OCI-LY1 (cell line): Measurements from ENCODE around the gene PDZD2.

ENCODE experiments used
- H2AFZ ChIP-seq: fragments of 200-600 bp; sonication (generic), shearing (Covaris generic); 2 replicates; pipeline ENCODE4 v1.6.0; 2014; ENCODE audit warnings: antibody characterized with exemption, mild to moderate bottlenecking, low read length
- H3F3A ChIP-seq: fragments of 200-600 bp; sonication (generic), shearing (Covaris generic); 2 replicates; pipeline ENCODE4 v1.6.0; 2014; ENCODE audit warnings: mild to moderate bottlenecking, antibody characterized with exemption, low read length, moderate library complexity; ENCODE audit not compliant: insufficient read depth
- H3K27ac ChIP-seq: fragments of 200-600 bp; sonication (generic); 2 replicates; pipeline ENCODE4 v1.5.1; 2014; ENCODE audit warnings: low read length, mixed run types, mild to moderate bottlenecking, low read depth; ENCODE audit not compliant: poor library complexity, severe bottlenecking
- H3K27me3 ChIP-seq: fragments of 200-600 bp; sonication (generic); 2 replicates; pipeline ENCODE4 v1.6.0; 2014; ENCODE audit warnings: antibody characterized with exemption, mild to moderate bottlenecking, low read length, moderate library complexity; ENCODE audit not compliant: insufficient read depth
- H3K36me3 ChIP-seq: fragments of 200-600 bp; sonication (generic); 2 replicates; pipeline ENCODE4 v1.6.1; 2014; ENCODE audit warnings: mild to moderate bottlenecking, antibody characterized with exemption, low read length, moderate library complexity, mixed read lengths; ENCODE audit not compliant: insufficient read depth
- H3K4me1 ChIP-seq: fragments of 200-600 bp; sonication (generic); 2 replicates; pipeline ENCODE4 v1.5.1; 2014; ENCODE audit warnings: mild to moderate bottlenecking, low read length, moderate library complexity; ENCODE audit not compliant: insufficient read depth, severe bottlenecking
- H3K4me2 ChIP-seq: fragments of 200-600 bp; sonication (generic), shearing (Covaris generic); 2 replicates; pipeline ENCODE4 v1.6.1; 2014; ENCODE audit warnings: low read length
- H3K4me3 ChIP-seq: fragments of 200-600 bp; sonication (generic); 2 replicates; pipeline ENCODE4 v1.5.1; 2014; ENCODE audit warnings: low read length, low read depth, mild to moderate bottlenecking, mixed read lengths; ENCODE audit not compliant: poor library complexity, severe bottlenecking
- H3K79me2 ChIP-seq: fragments of 200-600 bp; shearing (Covaris generic); 2 replicates; pipeline ENCODE4 v1.6.1; 2016; ENCODE audit warnings: mixed run types, low read length, mixed read lengths; ENCODE audit not compliant: insufficient read depth
- H3K9ac ChIP-seq: fragments of 200-600 bp; sonication (generic), shearing (Covaris generic); 2 replicates; pipeline ENCODE4 v1.6.1; 2014; ENCODE audit warnings: mild to moderate bottlenecking, low read length, mixed read lengths
- H3K9me2 ChIP-seq: fragments of 200-600 bp; sonication (generic), shearing (Covaris generic); 2 replicates; pipeline ENCODE4 v1.6.1; 2014; ENCODE audit warnings: low read depth, mild to moderate bottlenecking, low read length, mixed read lengths
- H3K9me3 ChIP-seq: fragments of 200-600 bp; shearing (Covaris generic); 2 replicates; pipeline ENCODE4 v1.6.1; 2014; ENCODE audit warnings: low read length, mixed read lengths
- H4K20me1 ChIP-seq: fragments of 200-600 bp; sonication (generic), shearing (Covaris generic); 2 replicates; pipeline ENCODE4 v1.6.0; 2016; ENCODE audit warnings: mild to moderate bottlenecking, low read length; ENCODE audit not compliant: insufficient read depth
- EZH2 ChIP-seq: fragments of 200-600 bp; sonication (generic), shearing (Covaris generic); IDR thresholded peaks from 2 replicates; pipeline ENCODE4 v1.8.0; 2017; ENCODE audit warnings: borderline replicate concordance, mixed run types, mild to moderate bottlenecking, antibody characterized with exemption, low read length, moderate library complexity, mixed read lengths
- TF ChIP-seq, protein P1 (sequence below): fragments of 200-600 bp; sonication (generic), shearing (Covaris generic); IDR thresholded peaks from 2 replicates; pipeline ENCODE4 v1.5.1; 2017; ENCODE audit warnings: mild to moderate bottlenecking, antibody characterized with exemption, low read length, moderate library complexity, mixed read lengths

PDZD2 gene

GRCh38 chr5:32147959-32148358, 509.0 kb downstream of the PDZD2 start:
- H4K20me1 ChIP-seq = no peaks in the 10 kb centered on the region
- no peak overlapping the region for H3K4me3 ChIP-seq
- peaks cover 42% of the 10 kb centered on the region for H3K36me3 ChIP-seq
- TF ChIP-seq EZH2 = no peak
- TF ChIP-seq, protein P1, sequence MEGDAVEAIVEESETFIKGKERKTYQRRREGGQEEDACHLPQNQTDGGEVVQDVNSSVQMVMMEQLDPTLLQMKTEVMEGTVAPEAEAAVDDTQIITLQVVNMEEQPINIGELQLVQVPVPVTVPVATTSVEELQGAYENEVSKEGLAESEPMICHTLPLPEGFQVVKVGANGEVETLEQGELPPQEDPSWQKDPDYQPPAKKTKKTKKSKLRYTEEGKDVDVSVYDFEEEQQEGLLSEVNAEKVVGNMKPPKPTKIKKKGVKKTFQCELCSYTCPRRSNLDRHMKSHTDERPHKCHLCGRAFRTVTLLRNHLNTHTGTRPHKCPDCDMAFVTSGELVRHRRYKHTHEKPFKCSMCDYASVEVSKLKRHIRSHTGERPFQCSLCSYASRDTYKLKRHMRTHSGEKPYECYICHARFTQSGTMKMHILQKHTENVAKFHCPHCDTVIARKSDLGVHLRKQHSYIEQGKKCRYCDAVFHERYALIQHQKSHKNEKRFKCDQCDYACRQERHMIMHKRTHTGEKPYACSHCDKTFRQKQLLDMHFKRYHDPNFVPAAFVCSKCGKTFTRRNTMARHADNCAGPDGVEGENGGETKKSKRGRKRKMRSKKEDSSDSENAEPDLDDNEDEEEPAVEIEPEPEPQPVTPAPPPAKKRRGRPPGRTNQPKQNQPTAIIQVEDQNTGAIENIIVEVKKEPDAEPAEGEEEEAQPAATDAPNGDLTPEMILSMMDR = no peak
- H3K9ac ChIP-seq = no peak overlapping the region
- H3K9me2 ChIP-seq = no peaks in the 10 kb centered on the region
- H3K4me1 ChIP-seq = no peaks in the 10 kb centered on the region
- no peak overlapping the region for H3K27ac ChIP-seq
- no peaks in the 10 kb centered on the region for H3K27me3 ChIP-seq
- H3K4me2 ChIP-seq = no peak overlapping the region
- H3F3A ChIP-seq = no peaks in the 10 kb centered on the region
- no peak overlapping the region for H2AFZ ChIP-seq
- H3K9me3 ChIP-seq = no peaks in the 10 kb centered on the region
- peaks cover 92% of the 10 kb centered on the region for H3K79me2 ChIP-seq

DNA sequence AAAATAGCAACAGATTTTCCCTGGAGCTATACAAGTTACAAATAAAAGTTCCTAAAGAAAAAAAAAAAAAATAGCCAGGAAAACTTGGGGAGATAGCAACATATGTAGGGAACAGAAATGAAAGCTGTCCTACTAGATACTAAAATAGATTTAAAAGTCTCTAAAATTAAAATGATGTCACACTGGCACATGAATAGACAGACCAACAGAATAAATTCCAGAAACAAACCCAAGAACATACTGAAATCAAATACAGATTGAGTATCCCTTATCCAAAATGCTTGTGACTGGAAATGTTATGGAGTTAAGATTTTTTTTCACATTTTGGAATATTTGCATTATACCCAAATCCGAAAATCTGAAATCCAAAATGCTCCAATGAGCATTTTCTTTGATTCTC, 511.4 kb downstream of the PDZD2 start:
- Histone ChIP-seq H3K27ac (no peak overlapping the region), H3F3A (no peaks in the 10 kb centered on the region), H3K4me2 (no peak overlapping the region), H3K4me3 (no peak overlapping the region), H4K20me1 (no peaks in the 10 kb centered on the region; the same call in 1 of the 2 replicates), H3K36me3 (peaks cover 37% of the 10 kb centered on the region), H3K79me2 (peaks cover 97% of the 10 kb centered on the region), H2AFZ (no peak overlapping the region), H3K4me1 (no peaks in the 10 kb centered on the region), H3K9me2 (no peaks in the 10 kb centered on the region), H3K9me3 (no peaks in the 10 kb centered on the region), H3K9ac (no peak overlapping the region), H3K27me3 (no peaks in the 10 kb centered on the region)
- TF ChIP-seq EZH2 = no peak
- TF ChIP-seq, protein P1 = no peak

DNA sequence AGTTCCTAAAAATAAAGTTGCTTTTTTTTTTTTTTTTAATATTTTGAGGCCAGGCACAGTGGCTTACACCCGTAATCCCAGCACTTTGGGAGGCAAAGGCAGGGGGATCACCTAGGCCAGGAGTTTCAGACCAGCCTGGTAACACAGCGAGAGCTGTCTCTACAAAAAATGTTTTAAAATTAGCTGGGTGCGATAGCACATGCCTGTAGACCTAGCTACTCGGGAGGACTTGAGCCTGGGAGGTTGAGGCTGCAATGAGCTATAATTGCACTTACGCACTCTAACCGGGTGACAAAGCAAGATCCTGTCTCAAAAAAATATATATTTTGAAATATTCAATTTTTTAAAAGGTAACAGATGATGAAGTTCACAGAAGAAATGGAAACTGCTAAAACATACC, 512.3 kb downstream of the PDZD2 start:
- no peaks in the 10 kb centered on the region for H3K27me3 ChIP-seq
- no peak overlapping the region for H3K27ac ChIP-seq
- no peak overlapping the region for H2AFZ ChIP-seq
- no peaks in the 10 kb centered on the region for H3F3A ChIP-seq
- H3K4me1 ChIP-seq = no peaks in the 10 kb centered on the region
- no peak overlapping the region for H3K4me3 ChIP-seq
- no peak overlapping the region for H3K4me2 ChIP-seq
- H3K9me3 ChIP-seq = no peaks in the 10 kb centered on the region
- no peak overlapping the region for H3K9ac ChIP-seq
- TF ChIP-seq EZH2 = no peak
- TF ChIP-seq, protein P1 = no peak
- peaks cover 29% of the 10 kb centered on the region for H3K36me3 ChIP-seq
- H3K79me2 ChIP-seq = peaks cover 97% of the 10 kb centered on the region
- no peaks in the 10 kb centered on the region for H3K9me2 ChIP-seq
- no peaks in the 10 kb centered on the region; the same call in 1 of the 2 replicates for H4K20me1 ChIP-seq
